ENCODE measurements around the gene CLEC2B.

DNA sequence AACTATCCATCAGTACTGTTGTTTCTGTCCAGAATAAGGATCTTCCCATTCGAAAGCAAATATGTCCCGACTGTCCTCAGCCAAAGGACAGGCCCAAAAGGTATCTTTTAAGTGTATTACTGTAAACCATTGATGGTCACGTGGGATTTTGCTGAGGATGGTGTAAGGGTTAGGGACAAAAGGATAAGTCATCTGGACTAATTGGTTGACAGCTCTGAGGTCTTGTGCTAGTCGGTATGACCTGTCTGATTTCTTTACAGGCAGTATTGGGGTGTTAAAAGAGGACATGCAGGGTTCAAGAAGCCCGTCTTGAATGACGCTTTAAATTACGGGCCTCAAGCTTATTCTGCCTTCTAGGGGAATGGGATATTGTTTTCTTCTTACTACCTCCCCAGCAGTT is 38.6 kb upstream of the CLEC2B start:
- TF ChIP-seq, protein P1, sequence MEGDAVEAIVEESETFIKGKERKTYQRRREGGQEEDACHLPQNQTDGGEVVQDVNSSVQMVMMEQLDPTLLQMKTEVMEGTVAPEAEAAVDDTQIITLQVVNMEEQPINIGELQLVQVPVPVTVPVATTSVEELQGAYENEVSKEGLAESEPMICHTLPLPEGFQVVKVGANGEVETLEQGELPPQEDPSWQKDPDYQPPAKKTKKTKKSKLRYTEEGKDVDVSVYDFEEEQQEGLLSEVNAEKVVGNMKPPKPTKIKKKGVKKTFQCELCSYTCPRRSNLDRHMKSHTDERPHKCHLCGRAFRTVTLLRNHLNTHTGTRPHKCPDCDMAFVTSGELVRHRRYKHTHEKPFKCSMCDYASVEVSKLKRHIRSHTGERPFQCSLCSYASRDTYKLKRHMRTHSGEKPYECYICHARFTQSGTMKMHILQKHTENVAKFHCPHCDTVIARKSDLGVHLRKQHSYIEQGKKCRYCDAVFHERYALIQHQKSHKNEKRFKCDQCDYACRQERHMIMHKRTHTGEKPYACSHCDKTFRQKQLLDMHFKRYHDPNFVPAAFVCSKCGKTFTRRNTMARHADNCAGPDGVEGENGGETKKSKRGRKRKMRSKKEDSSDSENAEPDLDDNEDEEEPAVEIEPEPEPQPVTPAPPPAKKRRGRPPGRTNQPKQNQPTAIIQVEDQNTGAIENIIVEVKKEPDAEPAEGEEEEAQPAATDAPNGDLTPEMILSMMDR (IDR thresholded peaks at IDR 0.05), result no peak
- TF ChIP-seq POLR2A (IDR thresholded peaks at IDR 0.05; ENCODE audit: low read depth), result no peak
- TF ChIP-seq EP300 (IDR thresholded peaks at IDR 0.05), result no peak

All from esophagus muscularis mucosa (tissue), 4 donors.